COLO829 (cell line): ENCODE data around the gene SAMM50.

Source experiments
- DNase-seq: peaks from one replicate; pipeline ENCODE4 v3.0.0; 2012; ENCODE audit warnings: low spot score

SAMM50 gene

GRCh38 chr22:43955040-43955882 lies at the start of gene SAMM50:
SAMM50 (plus strand) TSS chr22:43955442; CDS start chr22:43955578, 136 bp downstream.
- DNase-seq: peak; percentile 95

DNA sequence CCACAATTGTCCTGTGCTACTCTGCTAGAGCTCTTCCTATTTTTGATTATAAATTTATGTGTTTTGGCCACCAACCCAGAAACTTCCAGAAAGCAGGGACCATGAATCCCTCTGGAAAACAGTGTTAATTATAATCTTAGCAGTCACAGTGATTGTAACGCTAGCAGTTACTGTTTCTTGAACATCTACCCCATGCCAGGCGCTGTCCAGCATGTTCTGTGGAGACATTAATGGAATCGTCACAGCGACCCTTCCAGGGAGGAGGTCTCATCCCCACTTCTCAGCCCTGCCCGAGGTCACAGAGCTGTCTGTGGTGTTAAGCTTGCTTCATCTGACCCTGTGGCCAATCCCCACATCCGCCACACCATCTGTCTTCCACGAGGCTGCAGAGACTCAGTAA lies 49.6 kb upstream of the SAMM50 start:
- no peak for DNase-seq

DNA sequence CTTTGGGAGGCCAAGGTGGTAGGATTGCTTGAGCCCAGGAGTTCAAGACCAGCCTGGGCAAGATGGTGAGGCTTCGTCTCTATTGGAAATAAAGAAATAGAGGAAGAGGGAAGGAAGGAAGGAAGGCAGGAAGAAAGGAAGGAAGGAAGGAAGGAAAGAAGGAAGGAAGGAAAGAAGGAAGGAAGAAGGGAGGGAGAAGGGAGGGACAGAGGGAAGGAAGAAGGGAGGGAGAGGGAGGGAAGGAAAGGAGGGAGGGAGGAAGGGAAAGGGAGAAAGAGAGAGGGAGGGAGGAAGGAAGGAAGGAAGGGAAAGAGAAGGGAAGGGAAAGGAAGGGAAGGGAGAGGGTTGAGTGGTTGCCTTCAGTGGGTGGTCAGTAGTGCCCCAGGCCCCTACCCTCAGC lies 45.5 kb upstream of the SAMM50 start:
- DNase-seq: no peak

DNA sequence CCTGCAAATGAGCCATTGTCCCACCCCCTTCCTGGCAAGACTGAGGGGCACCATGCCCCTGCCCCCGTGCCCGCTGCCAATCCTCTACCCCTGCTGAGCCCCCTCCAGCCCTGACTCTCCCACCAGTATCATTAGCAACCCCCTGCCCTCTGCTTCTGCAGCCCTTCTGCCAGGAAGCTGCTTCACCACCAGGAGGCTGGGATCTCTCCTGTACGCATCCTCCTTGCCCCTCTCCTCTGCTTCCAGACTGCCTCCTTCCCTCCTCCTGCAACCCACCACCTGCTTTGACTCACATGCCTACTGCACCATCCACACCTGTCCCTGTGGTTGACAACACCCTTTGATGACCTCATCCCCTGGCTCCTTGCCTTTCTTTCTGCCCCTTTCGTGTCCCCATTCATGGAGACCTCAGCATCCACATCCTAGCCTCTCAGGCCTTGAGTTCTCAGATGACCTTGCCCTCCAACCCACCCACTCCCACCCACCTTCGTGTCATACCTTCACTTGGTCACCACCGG lies 45.0 kb upstream of the SAMM50 start:
- DNase-seq: no peak

- DNase-seq: peak; percentile 89
Measured at GRCh38 chr22:43911351-43911750, 43.9 kb upstream of the SAMM50 start.

DNA sequence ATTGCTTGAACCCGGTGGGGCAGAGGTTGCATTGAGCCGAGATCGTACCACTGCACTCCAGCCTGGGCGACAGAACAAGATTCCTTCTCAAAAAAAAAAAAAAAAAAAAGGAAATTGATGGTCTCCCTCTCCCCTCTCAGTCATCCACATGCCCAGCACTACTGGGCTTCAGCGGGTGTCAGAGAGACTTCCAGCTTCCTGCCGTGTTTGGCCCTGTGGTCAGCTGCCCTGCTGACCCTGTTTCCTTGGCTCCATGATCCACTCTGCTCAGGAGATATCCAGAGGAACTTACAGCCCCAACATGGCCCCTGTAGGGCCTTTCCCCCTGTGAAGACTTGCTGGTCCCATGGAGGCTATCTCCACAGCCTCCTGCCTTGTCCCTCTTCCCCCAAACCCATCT lies 37.7 kb upstream of the SAMM50 start:
- DNase-seq: no peak

DNA sequence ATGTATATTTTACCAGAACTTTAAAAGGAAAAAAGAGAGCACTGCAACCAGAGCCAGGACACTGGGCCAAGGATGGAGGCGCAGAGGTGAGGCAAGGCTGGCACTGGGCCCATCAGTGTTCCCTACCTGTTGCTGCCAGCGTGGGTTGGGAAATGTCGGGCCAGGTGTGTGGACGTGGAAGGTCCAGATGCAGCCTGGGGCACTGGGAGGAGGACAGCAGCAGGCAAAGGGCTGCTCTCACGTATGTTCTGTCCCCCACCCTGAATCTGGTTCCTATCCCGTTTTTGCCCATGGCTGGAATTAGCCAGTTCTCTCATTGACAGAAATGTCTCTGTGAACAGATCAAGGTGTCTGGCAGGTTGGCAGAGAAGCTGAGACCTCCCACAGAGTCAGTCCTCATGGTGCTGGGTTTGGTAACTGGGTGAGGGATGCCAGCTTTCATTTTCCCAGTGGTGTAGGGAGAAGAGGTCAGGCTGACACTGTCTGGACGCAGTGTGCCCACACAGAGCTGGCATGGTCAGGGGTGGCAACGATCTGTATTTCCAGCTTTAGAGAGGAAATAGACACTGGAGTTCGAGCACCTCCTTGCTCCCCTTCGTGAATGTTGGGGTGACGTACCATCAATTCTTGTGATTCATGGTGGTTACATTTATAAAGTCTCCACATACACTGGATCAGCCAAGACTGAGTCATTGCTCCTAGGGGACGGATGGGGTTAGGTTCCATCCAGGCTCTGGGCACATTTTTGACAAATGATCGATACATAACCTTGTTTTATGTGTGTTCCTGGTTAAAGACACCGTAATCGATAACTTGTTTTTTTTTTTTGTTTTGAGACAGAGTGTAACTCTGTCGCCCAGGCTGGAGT lies 35.9 kb upstream of the SAMM50 start:
- DNase-seq: no peak

DNA sequence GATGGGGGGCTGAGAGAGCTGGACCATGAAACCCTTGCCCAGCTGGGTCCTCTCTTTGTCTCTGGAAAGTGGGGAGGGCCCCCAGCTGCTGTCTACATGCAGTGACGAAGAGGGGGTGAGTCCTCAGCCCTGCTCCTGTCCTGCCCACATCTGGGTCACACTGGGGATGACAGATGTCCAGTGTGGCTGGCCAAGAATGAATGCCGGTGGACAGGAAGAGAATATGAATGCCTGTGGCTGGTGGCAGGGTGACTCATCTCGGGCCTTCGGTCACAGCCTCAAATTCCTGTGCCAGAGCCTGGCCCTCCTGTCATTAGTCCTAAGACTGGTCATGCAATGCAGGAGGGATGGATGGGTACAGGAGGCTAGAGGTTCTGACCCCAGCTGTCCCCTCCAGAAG lies 33.9 kb upstream of the SAMM50 start:
- peak; percentile 26 for DNase-seq

DNA sequence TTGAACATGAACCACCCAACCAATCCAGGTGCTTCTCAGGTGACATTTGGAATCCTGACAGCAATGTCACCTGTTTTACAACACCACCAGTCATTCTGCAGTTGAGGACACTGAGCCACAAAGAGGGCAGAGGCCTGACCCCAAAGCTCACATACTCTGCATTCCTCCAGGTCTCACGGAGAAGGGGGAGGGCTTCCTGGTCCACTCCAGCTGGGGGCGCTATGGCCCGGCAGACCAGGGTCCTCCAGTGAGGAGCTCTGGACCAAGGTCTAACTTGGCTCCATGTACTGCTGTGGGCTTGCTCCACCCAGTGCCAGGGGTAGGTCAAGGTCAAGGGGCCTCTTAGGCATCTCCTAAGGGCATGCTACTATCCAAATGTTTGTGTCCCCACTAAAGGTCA lies 33.1 kb upstream of the SAMM50 start:
- no peak for DNase-seq

- peak; percentile 28 for DNase-seq
Measured at GRCh38 chr22:43923191-43923590, 32.1 kb upstream of the SAMM50 start.

GRCh38 chr22:43923631-43924464 lies 31.4 kb upstream of the SAMM50 start, which contains the start of gene PNPLA3:
PNPLA3 (plus strand) TSS chr22:43923805; CDS start chr22:43923912, 107 bp downstream.
- DNase-seq: peak; percentile 93

DNA sequence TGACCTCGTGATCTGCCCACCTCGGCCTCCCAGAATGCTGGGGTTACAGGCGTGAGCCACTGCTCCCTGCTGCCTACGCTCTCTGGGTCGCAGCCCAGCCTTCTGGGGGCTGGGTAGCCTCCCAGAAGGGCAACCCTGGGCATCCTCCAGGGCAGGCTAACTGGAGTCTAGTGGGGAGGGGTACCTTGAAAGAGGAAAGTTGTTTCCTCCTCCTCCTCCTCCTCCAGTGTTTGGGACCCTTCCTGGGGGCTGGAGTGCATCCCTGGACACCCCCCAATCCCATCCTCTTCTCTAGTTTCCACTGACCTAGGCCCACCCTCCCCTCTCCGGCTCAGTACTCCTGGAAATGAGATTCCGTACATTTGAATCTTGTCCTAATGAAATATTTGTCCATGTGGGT lies 30.4 kb upstream of the SAMM50 start:
- DNase-seq: no peak

- peak; percentile 53 for DNase-seq
Measured at GRCh38 chr22:43925433-43926348, 29.6 kb upstream of the SAMM50 start.

DNA sequence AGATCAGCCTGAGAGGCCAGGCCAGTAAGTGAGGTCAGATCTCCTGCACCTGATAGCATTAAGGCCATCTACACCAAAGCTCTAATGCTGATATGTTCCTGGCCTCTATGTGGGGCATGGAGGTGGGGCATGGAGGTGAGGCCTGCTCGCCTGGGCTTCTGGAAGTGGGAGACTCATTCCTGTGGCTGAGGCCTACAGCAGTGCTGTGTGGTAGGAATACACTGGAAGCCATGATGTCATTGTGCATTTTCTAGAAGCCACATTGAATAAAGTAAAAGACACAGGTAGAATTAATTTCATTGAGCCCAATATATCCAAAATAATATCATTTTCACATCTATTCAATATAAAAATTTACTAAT lies 28.9 kb upstream of the SAMM50 start:
- no peak for DNase-seq

DNA sequence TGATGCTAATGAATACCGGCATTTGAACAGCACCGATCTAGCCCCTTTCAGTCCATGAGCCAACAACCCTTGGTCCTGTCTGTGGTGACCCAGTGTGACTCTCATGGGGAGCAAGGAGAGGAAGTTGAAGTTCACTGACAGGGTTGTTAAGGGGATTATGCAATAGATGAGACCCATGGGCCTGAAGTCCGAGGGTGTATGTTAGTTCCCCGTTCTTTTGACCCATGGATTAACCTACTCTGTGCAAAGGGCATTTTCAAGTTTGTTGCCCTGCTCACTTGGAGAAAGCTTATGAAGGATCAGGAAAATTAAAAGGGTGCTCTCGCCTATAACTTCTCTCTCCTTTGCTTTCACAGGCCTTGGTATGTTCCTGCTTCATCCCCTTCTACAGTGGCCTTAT lies 26.8 kb upstream of the SAMM50 start:
- no peak for DNase-seq

DNA sequence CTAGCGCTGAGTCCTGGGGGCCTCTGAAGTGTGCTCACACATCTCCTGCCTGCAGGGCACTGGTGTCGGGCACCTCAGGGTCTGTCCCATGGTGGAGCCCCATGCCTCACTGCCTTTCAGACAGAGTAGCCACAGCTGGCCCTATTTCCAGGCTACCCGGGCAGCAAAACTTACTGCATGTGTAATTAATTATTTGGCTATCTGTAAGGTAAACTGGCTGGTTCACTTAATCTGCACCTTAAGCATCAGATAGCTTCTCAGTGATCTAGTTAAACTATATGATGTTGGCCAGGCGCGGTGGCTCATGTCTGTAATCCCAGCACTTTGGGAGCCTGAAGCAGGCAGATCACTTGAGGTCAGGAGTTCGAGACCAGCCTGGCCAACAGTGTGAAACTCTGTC lies 26.3 kb upstream of the SAMM50 start:
- no peak for DNase-seq

DNA sequence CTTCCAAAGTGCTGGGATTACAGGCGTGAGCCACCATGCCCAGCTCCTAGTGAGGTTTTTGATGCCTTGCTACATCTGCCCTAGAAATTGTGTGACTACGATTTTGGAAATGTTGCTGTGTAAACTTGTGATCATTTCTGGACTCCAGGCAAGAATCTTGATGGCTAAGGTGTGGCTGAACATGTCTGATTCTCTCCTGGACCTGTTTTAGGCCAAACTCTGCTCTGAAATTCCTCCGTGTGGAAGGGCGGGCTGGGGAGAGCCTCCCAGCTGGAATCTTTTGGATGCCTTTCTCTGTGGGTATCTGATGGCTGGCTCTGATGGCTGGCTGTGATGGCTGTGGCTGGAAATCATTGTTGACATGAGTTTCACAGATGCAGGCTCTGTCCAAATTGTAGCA lies 23.5 kb upstream of the SAMM50 start:
- DNase-seq: no peak

- DNase-seq: no peak
Measured at GRCh38 chr22:43941449-43941848, 13.8 kb upstream of the SAMM50 start.

- DNase-seq: no peak
Measured at GRCh38 chr22:43944670-43945430, 10.4 kb upstream of the SAMM50 start.
